Measurements from ENCODE around the gene POLDIP2. TPM values are rescaled to one million over a fixed set of nuclear protein-coding genes. Genes with fewer than 3 reads are reported as not detected.

Gene POLDIP2
- total RNA-seq, 2 experiments from 2014 or later = 22.1 to 23.9 TPM

GRCh38 chr17:28385037-28385400, 27.7 kb upstream of the POLDIP2 start:
- no peak overlapping the region for H3K27ac ChIP-seq (ENCODE audit: low read depth in 1 of 2, low read length in 2 of 2)
- H3K27me3 Mint-ChIP-seq = peaks cover 8% of the 10 kb centered on the region
- intact Hi-C loops (cut with DNase I, micrococcal nuclease) = loop anchor here in 1 of 2 experiments (10.0 kb wide), 1 partner anchor 160 kb away; no protein-coding TSS in a partner anchor
- H3K27me3 ChIP-seq (ENCODE audit: control insufficient read depth in 1 of 2, insufficient read depth in 2 of 2, low read length in 2 of 2) = no peaks in the 10 kb centered on the region
- CTCF ChIA-PET = interaction anchor here (1.3 kb wide), 1 partner anchor 49 kb away, joined by 4 read pairs; the partner anchor contains the start of genes IFT20 and TNFAIP1
- peaks cover 21% of the 10 kb centered on the region for H3K36me3 ChIP-seq (ENCODE audit: insufficient read depth, low read length)
- peak overlapping the region; percentile 94 for H3K4me3 Mint-ChIP-seq
- TF ChIP-seq, protein P1, sequence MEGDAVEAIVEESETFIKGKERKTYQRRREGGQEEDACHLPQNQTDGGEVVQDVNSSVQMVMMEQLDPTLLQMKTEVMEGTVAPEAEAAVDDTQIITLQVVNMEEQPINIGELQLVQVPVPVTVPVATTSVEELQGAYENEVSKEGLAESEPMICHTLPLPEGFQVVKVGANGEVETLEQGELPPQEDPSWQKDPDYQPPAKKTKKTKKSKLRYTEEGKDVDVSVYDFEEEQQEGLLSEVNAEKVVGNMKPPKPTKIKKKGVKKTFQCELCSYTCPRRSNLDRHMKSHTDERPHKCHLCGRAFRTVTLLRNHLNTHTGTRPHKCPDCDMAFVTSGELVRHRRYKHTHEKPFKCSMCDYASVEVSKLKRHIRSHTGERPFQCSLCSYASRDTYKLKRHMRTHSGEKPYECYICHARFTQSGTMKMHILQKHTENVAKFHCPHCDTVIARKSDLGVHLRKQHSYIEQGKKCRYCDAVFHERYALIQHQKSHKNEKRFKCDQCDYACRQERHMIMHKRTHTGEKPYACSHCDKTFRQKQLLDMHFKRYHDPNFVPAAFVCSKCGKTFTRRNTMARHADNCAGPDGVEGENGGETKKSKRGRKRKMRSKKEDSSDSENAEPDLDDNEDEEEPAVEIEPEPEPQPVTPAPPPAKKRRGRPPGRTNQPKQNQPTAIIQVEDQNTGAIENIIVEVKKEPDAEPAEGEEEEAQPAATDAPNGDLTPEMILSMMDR (IDR thresholded peaks at IDR 0.05) = no peak
- H3K9me3 ChIP-seq (ENCODE audit: control insufficient read depth in 1 of 2, insufficient read depth in 1 of 2, low read length in 2 of 2) = no peaks in the 10 kb centered on the region
- H3K9me3 Mint-ChIP-seq = no peaks in the 10 kb centered on the region
- H3K4me1 ChIP-seq (ENCODE audit: insufficient read depth, low read length) = peaks cover 29% of the 10 kb centered on the region
- H3K4me3 ChIP-seq (ENCODE audit: low read length) = peak overlapping the region; percentile 94
- ATAC-seq (ENCODE audit: poor library complexity) (no peak), DNase-seq (peak in 3 of 14 experiments; percentile 7 to 31 (median 17))
- peak overlapping the region; percentile 64 for H3K27ac Mint-ChIP-seq
- POLR2A ChIA-PET = interaction anchor here (1.0 to 4.9 kb wide), 10 partner anchors 14 to 343 kb away, joined by 3 to 31 read pairs (median 4); partner anchors contain the start of genes ALDOC, BLTP2, IFT20 and NEK8
- peaks cover 25% of the 10 kb centered on the region for H3K36me3 Mint-ChIP-seq (ENCODE audit: low read depth)
- peaks cover 36% of the 10 kb centered on the region for H3K4me1 Mint-ChIP-seq (ENCODE audit: low read depth)

DNA sequence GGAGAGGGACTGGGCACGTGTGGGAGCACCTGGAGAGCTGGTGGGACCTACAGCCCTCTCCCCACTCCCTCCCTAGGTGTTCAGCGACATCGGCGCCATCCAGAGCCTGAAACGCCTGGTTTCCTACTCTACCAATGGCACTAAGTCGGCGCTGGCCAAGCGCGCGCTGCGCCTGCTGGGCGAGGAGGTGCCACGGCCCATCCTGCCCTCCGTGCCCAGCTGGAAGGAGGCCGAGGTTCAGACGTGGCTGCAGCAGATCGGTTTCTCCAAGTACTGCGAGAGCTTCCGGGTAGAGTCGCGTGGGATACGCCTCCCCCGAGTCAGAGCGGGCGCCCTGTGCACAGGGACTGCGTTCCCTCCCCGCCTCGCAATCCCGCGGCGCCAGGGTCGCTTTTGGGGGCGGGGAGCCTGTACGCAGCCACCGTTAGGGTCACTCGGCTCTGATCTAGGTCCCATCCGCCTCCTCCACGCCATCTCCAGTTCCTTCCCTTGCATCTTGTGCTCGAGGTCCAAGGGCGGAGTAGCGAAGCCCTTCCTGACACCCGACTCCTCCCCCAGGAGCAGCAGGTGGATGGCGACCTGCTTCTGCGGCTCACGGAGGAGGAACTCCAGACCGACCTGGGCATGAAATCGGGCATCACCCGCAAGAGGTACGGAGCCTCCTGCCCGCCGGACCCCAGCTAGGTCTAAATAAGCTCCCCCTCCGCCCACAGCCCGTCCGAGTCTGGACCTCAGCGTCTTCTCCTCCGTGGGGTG, 27.1 kb upstream of the POLDIP2 start:
- Mint-ChIP-seq H3K27ac (peak overlapping the region; percentile 64), H3K9me3 (no peaks in the 10 kb centered on the region), H3K27me3 (peaks cover 8% of the 10 kb centered on the region), H3K36me3 (ENCODE audit: low read depth) (peaks cover 20% of the 10 kb centered on the region), H3K4me1 (ENCODE audit: low read depth) (peaks cover 36% of the 10 kb centered on the region), H3K4me3 (peak overlapping the region; percentile 94)
- H3K36me3 ChIP-seq (ENCODE audit: insufficient read depth, low read length) = peaks cover 15% of the 10 kb centered on the region
- TF ChIP-seq, protein P1 (IDR thresholded peaks at IDR 0.05) = no peak
- intact Hi-C loops (cut with DNase I, micrococcal nuclease) = loop anchor here in 1 of 2 experiments (10.0 kb wide), 1 partner anchor 160 kb away; no protein-coding TSS in a partner anchor
- DNase-seq (peak in 13 of 14 experiments; percentile 44 to 78 (median 58)), ATAC-seq (ENCODE audit: poor library complexity) (peak; percentile 93)
- H3K4me3 ChIP-seq (ENCODE audit: low read length) = peak overlapping the region; percentile 94
- H3K9me3 ChIP-seq (ENCODE audit: control insufficient read depth in 1 of 2, insufficient read depth in 1 of 2, low read length in 2 of 2) = no peaks in the 10 kb centered on the region
- peak overlapping the region in 1 of 2 donors; percentile 17 for H3K27ac ChIP-seq (ENCODE audit: low read depth in 1 of 2, low read length in 2 of 2)
- H3K27me3 ChIP-seq (ENCODE audit: control insufficient read depth in 1 of 2, insufficient read depth in 2 of 2, low read length in 2 of 2) = no peaks in the 10 kb centered on the region
- POLR2A ChIA-PET = interaction anchor here (0.6 to 4.9 kb wide), 13 partner anchors 14 to 344 kb away, joined by 3 to 31 read pairs (median 4); partner anchors contain the start of genes ALDOC, BLTP2, IFT20 and NEK8
- CTCF ChIA-PET = interaction anchor here (1.3 kb wide), 1 partner anchor 49 kb away, joined by 4 read pairs; the partner anchor contains the start of genes IFT20 and TNFAIP1
- H3K4me1 ChIP-seq (ENCODE audit: insufficient read depth, low read length) = peaks cover 29% of the 10 kb centered on the region

DNA sequence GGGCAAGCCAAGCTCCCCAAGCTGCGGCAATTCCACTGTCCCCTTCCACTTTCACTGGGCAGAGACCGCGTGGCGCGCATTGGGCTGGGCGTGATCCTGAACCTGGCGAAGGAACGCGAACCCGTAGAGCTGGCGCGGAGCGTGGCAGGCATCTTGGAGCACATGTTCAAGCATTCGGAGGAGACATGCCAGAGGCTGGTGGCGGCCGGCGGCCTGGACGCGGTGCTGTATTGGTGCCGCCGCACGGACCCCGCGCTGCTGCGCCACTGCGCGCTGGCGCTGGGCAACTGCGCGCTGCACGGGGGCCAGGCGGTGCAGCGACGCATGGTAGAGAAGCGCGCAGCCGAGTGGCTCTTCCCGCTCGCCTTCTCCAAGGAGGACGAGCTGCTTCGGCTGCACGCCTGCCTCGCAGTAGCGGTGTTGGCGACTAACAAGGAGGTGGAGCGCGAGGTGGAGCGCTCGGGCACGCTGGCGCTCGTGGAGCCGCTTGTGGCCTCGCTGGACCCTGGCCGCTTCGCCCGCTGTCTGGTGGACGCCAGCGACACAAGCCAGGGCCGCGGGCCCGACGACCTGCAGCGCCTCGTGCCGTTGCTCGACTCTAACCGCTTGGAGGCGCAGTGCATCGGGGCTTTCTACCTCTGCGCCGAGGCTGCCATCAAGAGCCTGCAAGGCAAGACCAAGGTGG, 24.0 kb upstream of the POLDIP2 start:
- H3K4me3 ChIP-seq (ENCODE audit: low read length) = no peak overlapping the region
- no peaks in the 10 kb centered on the region for H3K9me3 ChIP-seq (ENCODE audit: control insufficient read depth in 1 of 2, insufficient read depth in 1 of 2, low read length in 2 of 2)
- Mint-ChIP-seq H3K27me3 (peaks cover 8% of the 10 kb centered on the region), H3K4me1 (ENCODE audit: low read depth) (peaks cover 44% of the 10 kb centered on the region), H3K4me3 (peak overlapping the region; percentile 73), H3K27ac (no peak overlapping the region), H3K36me3 (ENCODE audit: low read depth) (peaks cover 5% of the 10 kb centered on the region), H3K9me3 (no peaks in the 10 kb centered on the region)
- H3K27ac ChIP-seq (ENCODE audit: low read depth in 1 of 2, low read length in 2 of 2) = no peak overlapping the region
- H3K27me3 ChIP-seq (ENCODE audit: control insufficient read depth in 1 of 2, insufficient read depth in 2 of 2, low read length in 2 of 2) = no peaks in the 10 kb centered on the region
- TF ChIP-seq, protein P1 (IDR thresholded peaks at IDR 0.05) = no peak
- no peaks in the 10 kb centered on the region for H3K36me3 ChIP-seq (ENCODE audit: insufficient read depth, low read length)
- intact Hi-C loops (cut with DNase I, micrococcal nuclease) = loop anchor here in 1 of 2 experiments (10.0 kb wide), 1 partner anchor 164 kb away; no protein-coding TSS in a partner anchor
- H3K4me1 ChIP-seq (ENCODE audit: insufficient read depth, low read length) = peaks cover 29% of the 10 kb centered on the region
- CTCF ChIA-PET = no interaction called here
- no peak for ATAC-seq (ENCODE audit: poor library complexity)
- POLR2A ChIA-PET = no interaction called here
- peak in 3 of 14 experiments; percentile 13 to 42 (median 35) for DNase-seq

Data from CD4-positive, alpha-beta T cell (primary cell).